Measurements from ENCODE around the gene IL17RD.

The IL17RD gene

GRCh38 chr3:57062101-57062631, 103.0 kb downstream of the IL17RD start:
- no peak for DNase-seq

GRCh38 chr3:57061556-57061955, 103.6 kb downstream of the IL17RD start:
- DNase-seq, result no peak

GRCh38 chr3:57060089-57060821, 104.9 kb downstream of the IL17RD start, which contains the start of gene SPATA12:
Gene SPATA12 (plus strand): TSS chr3:57060664. CDS start chr3:57073695, 13,031 bp downstream.
- DNase-seq, result peak in 1 of 2 donors; percentile 56

- no peak for DNase-seq
Observed at GRCh38 chr3:57059411-57059810, 105.7 kb downstream of the IL17RD start.

GRCh38 chr3:57057351-57057750, 107.8 kb downstream of the IL17RD start:
- no peak for DNase-seq

- DNase-seq, result no peak
Observed at GRCh38 chr3:57053122-57053521, 112.0 kb downstream of the IL17RD start.

GRCh38 chr3:57052662-57053061, 112.5 kb downstream of the IL17RD start:
- DNase-seq, result no peak

GRCh38 chr3:57048728-57049127, 116.4 kb downstream of the IL17RD start:
- no peak for DNase-seq

- DNase-seq, result no peak
Observed at GRCh38 chr3:57048052-57048671, 117.0 kb downstream of the IL17RD start.

GRCh38 chr3:57046101-57046765, 118.9 kb downstream of the IL17RD start:
- DNase-seq, result no peak

- DNase-seq, result no peak
Observed at GRCh38 chr3:57043518-57043917, 121.6 kb downstream of the IL17RD start.

GRCh38 chr3:57041674-57042073, 123.5 kb downstream of the IL17RD start:
- no peak for DNase-seq

Measured in CD4-positive, alpha-beta T cell treated with Interferon alpha-2 for 1 hour (primary cell).